Measurements from ENCODE around the gene SAE1.
"Not testable (repeated sequence)": the region's sequence is repeated elsewhere in the genome, so short reads cannot be mapped to it uniquely, and the experiment has no call there.

The SAE1 gene

GRCh38 chr19:47241919-47242577 lies 111.4 kb downstream of the SAE1 start:
- DNase-seq: no peak

GRCh38 chr19:47243364-47243775 lies 112.7 kb downstream of the SAE1 start:
- no peak for DNase-seq

GRCh38 chr19:47243776-47244547 lies 113.3 kb downstream of the SAE1 start:
- DNase-seq: peak in 1 of 2 experiments; percentile 40

GRCh38 chr19:47247308-47247990 lies 116.8 kb downstream of the SAE1 start:
- DNase-seq: no peak

- DNase-seq: not testable (repeated sequence)
These were observed 122.4 kb downstream of the SAE1 start for GRCh38 chr19:47253016-47253415.

- no peak for DNase-seq
These were observed 122.8 kb downstream of the SAE1 start for GRCh38 chr19:47253467-47253881.

- DNase-seq: no peak
These were observed 123.3 kb downstream of the SAE1 start for GRCh38 chr19:47253970-47254369.

- DNase-seq: peak in 1 of 2 experiments; percentile 71
These were observed 125.5 kb downstream of the SAE1 start, which contains the start of gene CCDC9 for GRCh38 chr19:47255879-47256692. TSS of gene CCDC9 (plus strand) at chr19:47256525. CDS start at chr19:47258401, 1,876 bp downstream.

- peak in 1 of 2 experiments; percentile 54 for DNase-seq
These were observed 126.2 kb downstream of the SAE1 start for GRCh38 chr19:47256693-47257410.

GRCh38 chr19:47257411-47258169 lies 127.0 kb downstream of the SAE1 start:
- DNase-seq: no peak

GRCh38 chr19:47258434-47258833 lies 127.8 kb downstream of the SAE1 start:
- no peak for DNase-seq

- no peak for DNase-seq
These were observed 128.4 kb downstream of the SAE1 start for GRCh38 chr19:47258895-47259555.

All from cerebellar nuclear complex (tissue), 1 donor.